Right ventricle myocardium inferior (tissue), 1 donor: ENCODE measurements around the gene ENPP6. TPM values are rescaled to one million over a fixed set of nuclear protein-coding genes. Genes with fewer than 3 reads are reported as not detected.
"Not testable (repeated sequence)": the region's sequence is repeated elsewhere in the genome, so short reads cannot be mapped to it uniquely, and the experiment has no call there.

ENCODE experiments used
- ATAC-seq: fragments of 200-7000 bp; cut with Tn5 transposase; one replicate; pipeline ENCODE4 v1.9.1; 2020; ENCODE audit warnings: mild to moderate bottlenecking, moderate library complexity
- DNase-seq: peaks from one replicate; pipeline ENCODE4 v3.0.0; 2021; ENCODE audit errors: missing footprints
- intact Hi-C: fragments of 100-400 bp; cut with DNase I; formaldehyde crosslinking; loops from one replicate; pipeline ENCODE4 v1.11.0; 2022
- total RNA-seq: library from RNA; stranded (reverse); fragmentation: NEBNext Ultra II Directional; extraction: Animal tissue kit (Norgen Biotek cat#: 25700); gene quantifications from one replicate; pipeline ENCODE4 v1.2.1, GENCODE V29; 2021
- donor health status: DM: no; HTN: yes; CAD: no; lungs with severe emphysema.

ENPP6 gene
- total RNA-seq, 1 donor from 2014 or later, result 0.11 TPM

GRCh38 chr4:184051262-184051661, 166.4 kb downstream of the ENPP6 start:
- DNase-seq, ATAC-seq, intact Hi-C loops: not testable (repeated sequence)

GRCh38 chr4:184046148-184046547, 171.5 kb downstream of the ENPP6 start:
- ATAC-seq (no peak), DNase-seq (no peak)
- intact Hi-C loops, result no loop called here

- intact Hi-C loops, result no loop called here
- ATAC-seq, result no peak
- DNase-seq, result no peak
These were observed 176.5 kb downstream of the ENPP6 start for GRCh38 chr4:184041156-184041555.

- no peak for DNase-seq
- intact Hi-C loops, result no loop called here
- ATAC-seq, result peak; percentile 57
These were observed 177.7 kb downstream of the ENPP6 start for GRCh38 chr4:184039963-184040383.
